ENCODE measurements around the gene PACSIN1. TPM values are rescaled to one million over a fixed set of nuclear protein-coding genes. Genes with fewer than 3 reads are reported as not detected.

The PACSIN1 gene
- total and polyA plus RNA-seq, 2 donors (not counting 3 experiments of a cell fraction or from before 2014, with no cell fraction given) = 0.03 TPM; not detected in 1

- intact Hi-C loops (cut with micrococcal nuclease) (loop anchor here (5.0 kb wide), 1 partner anchor 33 kb away; no protein-coding TSS in a partner anchor), dilution Hi-C loops (cut with MboI; ENCODE audit: extremely low pct_ligation_motif_present, low sequenced_read_pairs) (no loop called here)
- DNase-seq (ENCODE audit: low read depth, low spot score) (no peak), FAIRE-seq (no peak)
- Histone ChIP-seq H3K4me3 (replicated peaks in 1 of 3; ENCODE audit: insufficient read depth in 1 of 3, low read depth in 1 of 3, low read length in 3 of 3) (no peak overlapping the region), H3K4me2 (ENCODE audit: insufficient read depth, low read length) (no peak overlapping the region), H3K79me2 (ENCODE audit: control insufficient read depth, insufficient read depth, low read length) (no peaks in the 10 kb centered on the region), H3K9me1 (replicated peaks; ENCODE audit: control insufficient read depth, extremely low read depth, insufficient read depth, low read length) (no peaks in the 10 kb centered on the region), H3K27me3 (ENCODE audit: control insufficient read depth in 2 of 2, insufficient read depth in 2 of 2, low read length in 2 of 2) (no peaks in the 10 kb centered on the region), H4K20me1 (replicated peaks; ENCODE audit: control insufficient read depth, extremely low read depth, insufficient read depth, low read length) (no peaks in the 10 kb centered on the region), H3K4me1 (ENCODE audit: control insufficient read depth, extremely low read depth, insufficient read depth, low read length) (peaks cover 2% of the 10 kb centered on the region), H3K36me3 (ENCODE audit: control insufficient read depth in 2 of 2, extremely low read depth in 1 of 2, insufficient read depth in 2 of 2, low read length in 2 of 2) (no peaks in the 10 kb centered on the region), H2AFZ (ENCODE audit: low read depth, low read length) (no peak overlapping the region), H3K9ac (replicated peaks; ENCODE audit: extremely low read depth, insufficient read depth, low read length) (no peak overlapping the region), H3K9me3 (replicated peaks; ENCODE audit: control insufficient read depth, insufficient read depth, low read length) (no peaks in the 10 kb centered on the region), H3K27ac (ENCODE audit: insufficient read depth, low read depth, low read length) (no peak overlapping the region)
- ChIA-PET POLR2A (no interaction called here), CTCF (no interaction called here)
- BruUV-seq (replicated peaks) = no TSS peak
- TF ChIP-seq MYC (IDR thresholded peaks at IDR 0.05; ENCODE audit: low read depth, low read length) (no peak), GATA2 (IDR thresholded peaks at IDR 0.05; ENCODE audit: insufficient read depth, insufficient read length, low read depth, low read length) (no peak), POLR2A (IDR thresholded peaks at IDR 0.05; ENCODE audit: low read depth, low read length) (no peak), POLR2AphosphoS5 (IDR thresholded peaks at IDR 0.05; ENCODE audit: insufficient read depth, low read depth, low read length) (no peak), JUN (IDR thresholded peaks at IDR 0.05; ENCODE audit: borderline replicate concordance, insufficient read depth, insufficient read length, low read depth) (no peak), CTCF (IDR thresholded peaks at IDR 0.05; ENCODE audit: extremely low read depth in 1 of 2, insufficient read depth in 1 of 2, low read depth in 1 of 2, low read length in 2 of 2) (no peak), MAX (IDR thresholded peaks at IDR 0.05; ENCODE audit: insufficient read depth, insufficient read length) (no peak), EZH2 (IDR thresholded peaks at IDR 0.05; ENCODE audit: borderline replicate concordance, low read depth, low read length, severe bottlenecking) (no peak), FOS (IDR thresholded peaks at IDR 0.05; ENCODE audit: borderline replicate concordance, insufficient read depth, low read length) (no peak)
These were observed 63.3 kb downstream of the PACSIN1 start for GRCh38 chr6:34528996-34529664.

Data from endothelial cell of umbilical vein (primary cell).